Astrocyte of the cerebellum (primary cell): ENCODE results near the gene ARMH2.
A peak's percentile ranks its signal among the peaks of the same experiment; 100 is the strongest.

Experiments
- DNase-seq: peaks from one replicate; pipeline ENCODE4 v3.0.0-alpha.2; 2011; ENCODE audit warnings: low read depth
- H3K4me3 ChIP-seq: 2 replicates; pipeline ENCODE4 v1.5.1; 2011; ENCODE audit warnings: mild to moderate bottlenecking, low read depth, low read length, moderate library complexity
- CTCF ChIP-seq: IDR thresholded peaks from 2 replicates; pipeline ENCODE4 v1.5.1; 2012; ENCODE audit warnings: low read length, low read depth, moderate library complexity, mild to moderate bottlenecking; ENCODE audit errors: missing control alignments
- in situ Hi-C: cut with HindIII; loops from 2 replicates; pipeline ENCODE4 v1.10.0; 2017; ENCODE audit warnings: low sequenced_read_pairs

ARMH2 gene

DNA sequence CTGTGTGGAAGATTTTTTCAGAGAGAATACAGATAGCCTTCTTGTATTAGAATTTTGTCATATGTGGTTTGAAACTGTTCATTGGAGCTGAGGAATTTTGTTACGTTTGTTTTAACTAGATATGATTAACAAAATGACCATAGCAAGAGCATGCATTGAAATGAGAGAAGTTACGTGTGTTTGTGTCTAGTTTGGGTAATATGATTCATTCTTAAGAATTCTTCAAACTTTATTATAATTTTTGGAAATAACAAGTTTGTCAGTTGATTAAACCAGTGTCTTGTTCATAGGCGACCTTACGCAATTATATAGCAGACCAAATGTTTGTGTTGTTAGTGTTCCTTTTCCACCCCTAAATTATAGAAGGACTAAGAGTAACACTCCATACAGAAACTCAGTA, 18.5 kb downstream of the ARMH2 start:
- in situ Hi-C loops: no loop called here
- H3K4me3 ChIP-seq: no peak overlapping the region
- TF ChIP-seq CTCF: no peak
- DNase-seq: no peak

GRCh38 chr6:24779416-24780016, 19.2 kb downstream of the ARMH2 start:
- TF ChIP-seq CTCF: no peak
- no peak for DNase-seq
- H3K4me3 ChIP-seq: no peak overlapping the region
- in situ Hi-C loops: no loop called here

GRCh38 chr6:24778878-24779277, 19.8 kb downstream of the ARMH2 start:
- DNase-seq: no peak
- no peak overlapping the region for H3K4me3 ChIP-seq
- TF ChIP-seq CTCF: no peak
- in situ Hi-C loops: no loop called here

DNA sequence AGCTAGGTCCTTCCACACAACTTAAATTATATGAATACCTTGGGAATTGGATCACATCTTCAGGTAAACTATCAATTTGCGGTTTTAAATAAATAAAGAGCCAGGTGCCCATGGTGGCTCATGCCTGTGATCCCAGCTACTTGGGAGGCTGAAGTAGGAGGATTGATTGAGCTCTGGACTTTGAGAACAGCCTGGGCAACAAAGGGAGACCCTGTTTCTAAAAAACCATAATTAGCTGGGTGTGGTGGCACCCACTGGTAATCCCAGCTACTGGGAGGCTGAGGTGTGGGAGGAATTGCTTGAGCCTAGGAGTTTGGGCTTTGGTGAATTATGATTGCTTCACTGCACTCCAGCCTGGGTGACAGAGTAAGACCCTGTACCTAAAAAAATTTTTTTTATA, 20.6 kb downstream of the ARMH2 start:
- DNase-seq: no peak
- no peak for TF ChIP-seq CTCF
- H3K4me3 ChIP-seq: no peak overlapping the region
- in situ Hi-C loops: no loop called here

DNA sequence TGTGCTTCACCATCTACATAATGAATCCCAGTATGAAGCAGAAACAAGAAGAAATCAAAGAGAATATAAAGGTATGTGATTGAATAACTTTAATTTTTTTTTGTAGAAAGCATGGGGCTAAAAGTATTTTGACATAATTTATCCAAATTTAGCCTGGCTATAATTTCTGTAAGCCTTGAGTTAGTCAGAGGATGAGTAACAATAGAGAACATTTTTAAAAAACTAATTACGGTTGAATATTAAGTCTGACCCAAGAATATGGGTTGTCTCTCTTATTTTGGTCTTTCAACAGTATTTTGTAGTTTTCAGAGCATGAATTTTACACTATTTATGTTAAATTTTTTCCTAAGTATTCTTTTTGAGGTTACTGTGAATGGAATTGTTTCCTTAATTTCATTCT, 21.5 kb downstream of the ARMH2 start:
- in situ Hi-C loops: no loop called here
- no peak overlapping the region for H3K4me3 ChIP-seq
- TF ChIP-seq CTCF: no peak
- DNase-seq: no peak

- no peak for TF ChIP-seq CTCF
- in situ Hi-C loops: no loop called here
- peak; percentile 23 for DNase-seq
- peak overlapping the region; percentile 100 for H3K4me3 ChIP-seq
Measured at GRCh38 chr6:24775520-24776058, 23.1 kb downstream of the ARMH2 start.
